ENCODE results near the gene MYL6. TPM values are rescaled to one million over a fixed set of nuclear protein-coding genes. Genes with fewer than 3 reads are reported as not detected.

Gene MYL6
- total RNA-seq, 1 experiment from 2014 or later = 789 TPM

- H3K9me3 ChIP-seq (ENCODE audit: low read depth, low read length, poor library complexity, severe bottlenecking) = no peaks in the 10 kb centered on the region
- no peak for DNase-seq (ENCODE audit: low spot score)
- no peak overlapping the region for H3K27ac ChIP-seq (ENCODE audit: low read depth, low read length, poor library complexity, severe bottlenecking)
- peaks cover 21% of the 10 kb centered on the region for H3K4me1 ChIP-seq (ENCODE audit: insufficient read depth, low read length, poor library complexity, severe bottlenecking)
- peaks cover 82% of the 10 kb centered on the region for H3K36me3 ChIP-seq (ENCODE audit: insufficient read depth, low read length, poor library complexity, severe bottlenecking)
- intact Hi-C loops (cut with micrococcal nuclease; ENCODE audit: unreplicated experiment) = no loop called here
- CTCF ChIA-PET = no interaction called here
- POLR2A ChIA-PET (ENCODE audit: low non-redundant PET) = no interaction called here
- no peaks in the 10 kb centered on the region for H3K27me3 ChIP-seq (replicated peaks; ENCODE audit: insufficient read depth, low read depth, low read length, poor library complexity)
- no peak for TF ChIP-seq CTCF (conservative IDR thresholded peaks at IDR 0.05; ENCODE audit: low read depth, low read length)
- TF ChIP-seq EZH2 (IDR thresholded peaks at IDR 0.05; ENCODE audit: borderline replicate concordance, low read depth, low read length, poor library complexity, severe bottlenecking) = no peak
- BruUV-seq (replicated peaks) = no TSS peak
- H3K4me3 ChIP-seq (ENCODE audit: low read depth, low read length, poor library complexity, severe bottlenecking) = no peak overlapping the region
Measured at GRCh38 chr12:56165369-56165768, 7.2 kb downstream of the MYL6 start.

GRCh38 chr12:56169229-56169759, 11.1 kb downstream of the MYL6 start:
- no peaks in the 10 kb centered on the region for H3K9me3 ChIP-seq (ENCODE audit: low read depth, low read length, poor library complexity, severe bottlenecking)
- TF ChIP-seq EZH2 (IDR thresholded peaks at IDR 0.05; ENCODE audit: borderline replicate concordance, low read depth, low read length, poor library complexity, severe bottlenecking) (no peak), CTCF (conservative IDR thresholded peaks at IDR 0.05; ENCODE audit: low read depth, low read length) (no peak)
- BruUV-seq (replicated peaks) = no TSS peak
- H3K4me3 ChIP-seq (ENCODE audit: low read depth, low read length, poor library complexity, severe bottlenecking) = no peak overlapping the region
- peaks cover 84% of the 10 kb centered on the region for H3K36me3 ChIP-seq (ENCODE audit: insufficient read depth, low read length, poor library complexity, severe bottlenecking)
- intact Hi-C loops (cut with micrococcal nuclease; ENCODE audit: unreplicated experiment) = no loop called here
- no peak overlapping the region for H3K27ac ChIP-seq (ENCODE audit: low read depth, low read length, poor library complexity, severe bottlenecking)
- POLR2A ChIA-PET (ENCODE audit: low non-redundant PET) = no interaction called here
- H3K27me3 ChIP-seq (replicated peaks; ENCODE audit: insufficient read depth, low read depth, low read length, poor library complexity) = no peaks in the 10 kb centered on the region
- no peak for DNase-seq (ENCODE audit: low spot score)
- no peaks in the 10 kb centered on the region for H3K4me1 ChIP-seq (ENCODE audit: insufficient read depth, low read length, poor library complexity, severe bottlenecking)
- CTCF ChIA-PET = no interaction called here

GRCh38 chr12:56172839-56173238, 14.7 kb downstream of the MYL6 start:
- Histone ChIP-seq H3K36me3 (ENCODE audit: insufficient read depth, low read length, poor library complexity, severe bottlenecking) (peaks cover 81% of the 10 kb centered on the region), H3K9me3 (ENCODE audit: low read depth, low read length, poor library complexity, severe bottlenecking) (no peaks in the 10 kb centered on the region), H3K27me3 (replicated peaks; ENCODE audit: insufficient read depth, low read depth, low read length, poor library complexity) (no peaks in the 10 kb centered on the region), H3K27ac (ENCODE audit: low read depth, low read length, poor library complexity, severe bottlenecking) (no peak overlapping the region), H3K4me3 (ENCODE audit: low read depth, low read length, poor library complexity, severe bottlenecking) (no peak overlapping the region), H3K4me1 (ENCODE audit: insufficient read depth, low read length, poor library complexity, severe bottlenecking) (no peaks in the 10 kb centered on the region)
- no peak for TF ChIP-seq EZH2 (IDR thresholded peaks at IDR 0.05; ENCODE audit: borderline replicate concordance, low read depth, low read length, poor library complexity, severe bottlenecking)
- no peak for TF ChIP-seq CTCF (conservative IDR thresholded peaks at IDR 0.05; ENCODE audit: low read depth, low read length)
- POLR2A ChIA-PET (ENCODE audit: low non-redundant PET) = no interaction called here
- DNase-seq (ENCODE audit: low spot score) = no peak
- intact Hi-C loops (cut with micrococcal nuclease; ENCODE audit: unreplicated experiment) = no loop called here
- no TSS peak for BruUV-seq (replicated peaks)
- CTCF ChIA-PET = no interaction called here
